ENCODE data around the gene MICAL3.

DNA sequence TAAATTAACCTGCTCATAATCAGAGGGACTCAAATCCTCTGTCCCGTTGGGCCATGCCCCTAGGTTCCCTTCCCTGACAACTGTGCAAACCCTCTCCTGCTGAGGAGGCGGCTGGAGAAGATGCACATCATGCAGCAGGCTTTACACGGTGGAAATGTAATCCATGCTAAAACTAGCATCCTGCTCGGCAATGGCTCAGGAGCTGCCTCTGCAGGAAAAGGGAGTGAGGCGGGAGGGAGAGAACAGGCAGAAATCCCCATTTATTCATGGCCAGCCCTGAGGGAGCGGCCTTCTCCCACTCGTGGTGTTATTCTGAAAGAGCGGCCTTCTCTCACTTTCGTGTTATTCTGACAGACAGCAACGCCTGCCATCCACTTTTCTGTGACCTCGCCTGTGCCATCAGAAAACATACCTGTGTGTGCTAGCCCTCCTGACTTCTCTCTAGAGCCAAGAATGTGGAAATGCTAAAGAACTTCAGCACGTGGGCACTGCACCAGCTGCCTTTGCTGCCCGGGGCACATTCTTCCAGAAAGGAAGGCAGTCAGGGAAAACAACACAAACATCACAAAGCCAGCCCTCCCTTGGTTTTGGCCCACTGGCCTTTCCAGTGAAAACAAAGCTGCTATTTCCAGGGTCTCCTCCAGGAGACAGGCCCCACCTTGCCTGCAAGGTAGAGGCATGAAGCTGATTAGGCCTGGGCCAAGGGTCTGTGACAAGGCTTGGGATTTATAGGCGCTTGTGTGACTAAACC is 187.2 kb downstream of the MICAL3 start:
- TF ChIP-seq, protein P1, sequence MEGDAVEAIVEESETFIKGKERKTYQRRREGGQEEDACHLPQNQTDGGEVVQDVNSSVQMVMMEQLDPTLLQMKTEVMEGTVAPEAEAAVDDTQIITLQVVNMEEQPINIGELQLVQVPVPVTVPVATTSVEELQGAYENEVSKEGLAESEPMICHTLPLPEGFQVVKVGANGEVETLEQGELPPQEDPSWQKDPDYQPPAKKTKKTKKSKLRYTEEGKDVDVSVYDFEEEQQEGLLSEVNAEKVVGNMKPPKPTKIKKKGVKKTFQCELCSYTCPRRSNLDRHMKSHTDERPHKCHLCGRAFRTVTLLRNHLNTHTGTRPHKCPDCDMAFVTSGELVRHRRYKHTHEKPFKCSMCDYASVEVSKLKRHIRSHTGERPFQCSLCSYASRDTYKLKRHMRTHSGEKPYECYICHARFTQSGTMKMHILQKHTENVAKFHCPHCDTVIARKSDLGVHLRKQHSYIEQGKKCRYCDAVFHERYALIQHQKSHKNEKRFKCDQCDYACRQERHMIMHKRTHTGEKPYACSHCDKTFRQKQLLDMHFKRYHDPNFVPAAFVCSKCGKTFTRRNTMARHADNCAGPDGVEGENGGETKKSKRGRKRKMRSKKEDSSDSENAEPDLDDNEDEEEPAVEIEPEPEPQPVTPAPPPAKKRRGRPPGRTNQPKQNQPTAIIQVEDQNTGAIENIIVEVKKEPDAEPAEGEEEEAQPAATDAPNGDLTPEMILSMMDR (IDR thresholded peaks at IDR 0.05), result no peak
- TF ChIP-seq POLR2A (IDR thresholded peaks at IDR 0.05) (no peak), POLR2AphosphoS5 (IDR thresholded peaks at IDR 0.05) (peak in 1 of 3 donors; percentile 21)

All from suprapubic skin (tissue), 4 donors.